GM21576 (cell line): ENCODE results near the gene IQCE.

Experiments used
- ATAC-seq: cut with Tn5 transposase; IDR thresholded peaks from one replicate; pipeline ENCODE4 v1.9.1; 2021; ENCODE audit warnings: mild to moderate bottlenecking, moderate library complexity; ENCODE audit not compliant: unreplicated experiment

The IQCE gene

DNA sequence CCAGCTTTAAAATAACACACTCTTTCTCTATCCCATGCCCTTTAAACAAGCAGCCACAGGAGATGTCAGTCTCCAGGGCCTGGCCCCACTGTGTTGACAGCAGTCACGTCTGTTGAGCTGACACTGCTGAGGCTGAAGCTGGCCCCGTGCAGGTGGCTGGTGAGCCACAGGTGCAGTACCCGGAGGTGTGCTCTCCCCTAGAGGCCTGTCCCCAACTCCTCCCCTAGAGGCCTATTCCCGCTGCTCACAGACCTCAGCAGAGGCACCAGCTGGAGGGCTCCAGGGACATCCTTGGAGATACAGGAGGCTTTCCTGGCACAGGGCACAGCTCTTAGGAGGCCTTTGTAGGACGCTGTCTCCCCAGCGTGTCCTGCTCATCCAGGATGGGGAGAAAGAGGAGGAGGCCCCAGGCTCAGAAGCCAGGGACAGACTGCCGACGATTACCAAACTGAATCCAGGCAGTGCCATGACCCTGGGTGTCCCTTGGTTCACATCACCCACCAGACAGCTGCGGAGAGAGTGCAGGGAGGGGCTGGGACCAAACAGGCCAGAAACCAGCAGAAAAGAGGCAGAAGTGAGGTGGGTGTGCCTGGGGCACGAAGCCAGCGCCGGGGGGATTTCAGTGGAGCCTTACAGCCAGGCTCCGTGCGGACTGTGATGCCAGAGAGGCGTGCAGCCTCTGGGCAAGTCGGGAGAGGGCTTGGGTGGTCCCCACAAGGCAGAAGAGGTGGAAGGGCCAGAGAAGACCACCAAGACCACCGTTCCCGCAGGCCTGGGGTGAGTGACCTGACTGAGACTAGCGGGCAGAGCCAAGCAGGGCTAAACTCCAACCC is 54.5 kb downstream of the IQCE start:
- no peak for ATAC-seq

DNA sequence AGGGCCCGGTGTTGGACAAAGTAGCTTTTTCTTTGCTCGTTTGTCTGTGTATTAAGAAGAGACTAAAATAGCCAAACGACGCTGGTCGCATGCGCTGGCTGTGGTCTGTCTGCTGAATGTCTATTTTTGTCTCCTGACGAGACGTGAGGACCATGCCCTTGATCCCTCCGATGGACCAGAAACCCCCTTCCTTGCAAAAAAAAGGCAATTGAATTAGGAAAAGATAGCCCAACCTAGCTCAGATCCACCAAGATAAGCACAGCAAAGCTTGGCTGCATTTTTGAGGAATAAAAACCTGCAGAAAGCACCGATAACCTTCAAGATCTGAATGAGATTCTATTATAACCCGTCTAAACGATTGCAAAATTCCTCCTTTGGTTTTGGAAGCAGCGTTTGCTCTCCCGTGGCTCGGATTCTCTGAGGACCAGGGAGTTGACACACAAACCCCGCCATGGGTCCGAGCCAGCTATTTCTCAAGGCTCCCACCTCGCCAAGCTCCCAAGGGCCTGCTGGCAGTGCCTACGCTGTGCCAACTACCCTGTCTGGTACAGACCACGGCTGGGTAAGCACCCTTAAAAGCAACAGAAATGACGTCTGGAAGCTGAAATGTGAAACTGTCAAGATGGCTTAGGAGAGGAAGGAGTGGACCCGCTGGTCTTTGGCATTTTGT is 55.3 kb downstream of the IQCE start:
- no peak for ATAC-seq

DNA sequence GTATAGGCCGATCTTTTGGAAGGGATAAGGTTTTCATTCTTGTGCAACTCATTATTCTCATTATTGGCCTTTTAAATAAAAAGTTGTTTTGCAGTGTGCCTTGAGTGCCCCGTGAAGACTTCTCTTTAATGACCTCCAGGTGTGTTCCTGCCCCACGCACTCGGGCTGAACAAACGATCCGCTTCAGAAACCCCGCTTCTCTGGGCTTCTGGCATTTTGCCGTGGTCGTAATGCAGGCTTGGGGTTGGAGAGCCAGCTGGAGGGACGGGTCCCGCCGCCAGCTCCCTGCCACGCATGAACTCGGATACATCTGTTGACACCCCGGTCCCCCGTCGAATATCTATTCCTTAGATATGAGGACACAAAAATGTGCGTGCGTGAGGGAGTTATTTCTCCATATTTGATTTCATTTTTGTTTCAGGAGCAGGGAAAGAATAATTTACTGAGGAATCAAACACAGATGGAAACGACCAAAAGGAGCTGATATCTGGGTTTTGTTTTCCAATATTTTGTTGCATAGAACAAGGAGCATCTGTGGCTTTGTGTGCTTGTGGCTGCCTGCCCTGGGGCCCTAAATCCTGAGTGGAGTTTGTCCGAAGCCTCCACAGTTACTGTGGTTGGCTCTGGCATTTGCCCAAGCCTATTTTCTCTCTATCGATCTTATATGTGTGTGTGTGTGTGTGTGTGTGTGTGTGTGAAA is 56.0 kb downstream of the IQCE start:
- no peak for ATAC-seq

DNA sequence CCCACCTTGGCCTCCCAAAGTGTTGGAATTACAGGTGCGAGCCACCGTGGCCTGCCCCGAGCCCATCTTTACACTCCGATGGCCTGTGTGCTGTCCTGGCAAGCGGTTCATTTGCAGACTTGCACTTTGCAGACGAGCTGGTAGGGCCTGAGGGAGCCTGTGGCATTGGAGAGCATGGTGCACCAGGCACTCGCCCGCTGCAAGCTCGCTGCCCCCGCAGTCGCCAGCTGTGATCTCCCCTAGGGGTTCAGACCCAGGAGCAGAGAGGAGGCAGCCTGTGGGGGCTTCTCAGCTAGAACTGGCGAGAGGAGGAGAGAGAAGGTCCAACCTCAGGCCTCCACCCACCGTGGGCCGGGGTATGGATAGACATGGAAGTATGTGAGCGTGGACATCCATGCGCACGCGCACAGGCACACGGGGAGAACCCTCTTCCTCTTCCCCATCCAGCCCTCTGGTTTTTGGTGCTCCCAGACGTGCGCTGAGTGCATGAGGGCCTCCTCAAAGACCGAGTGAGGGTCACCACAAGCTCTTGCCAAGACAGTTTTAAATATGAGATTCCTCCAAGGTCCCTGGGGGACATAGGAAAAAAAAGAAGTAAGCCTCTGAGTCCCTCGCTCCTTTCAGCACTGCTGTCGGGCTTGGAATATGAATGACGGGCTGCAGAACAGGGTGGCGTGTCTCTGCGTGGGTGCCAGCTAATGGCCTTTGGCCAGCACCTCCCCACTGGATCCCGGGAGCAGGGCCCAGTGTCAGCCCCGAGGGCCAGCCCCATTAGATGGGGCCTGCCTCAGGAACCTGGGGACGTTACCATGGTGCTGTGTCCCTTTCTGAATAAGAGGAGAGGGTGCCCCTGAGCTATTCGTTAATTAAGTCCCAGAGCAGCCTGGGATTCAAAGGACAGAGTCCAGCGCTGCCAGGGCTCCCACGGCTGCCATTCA is 57.9 kb downstream of the IQCE start:
- no peak for ATAC-seq

DNA sequence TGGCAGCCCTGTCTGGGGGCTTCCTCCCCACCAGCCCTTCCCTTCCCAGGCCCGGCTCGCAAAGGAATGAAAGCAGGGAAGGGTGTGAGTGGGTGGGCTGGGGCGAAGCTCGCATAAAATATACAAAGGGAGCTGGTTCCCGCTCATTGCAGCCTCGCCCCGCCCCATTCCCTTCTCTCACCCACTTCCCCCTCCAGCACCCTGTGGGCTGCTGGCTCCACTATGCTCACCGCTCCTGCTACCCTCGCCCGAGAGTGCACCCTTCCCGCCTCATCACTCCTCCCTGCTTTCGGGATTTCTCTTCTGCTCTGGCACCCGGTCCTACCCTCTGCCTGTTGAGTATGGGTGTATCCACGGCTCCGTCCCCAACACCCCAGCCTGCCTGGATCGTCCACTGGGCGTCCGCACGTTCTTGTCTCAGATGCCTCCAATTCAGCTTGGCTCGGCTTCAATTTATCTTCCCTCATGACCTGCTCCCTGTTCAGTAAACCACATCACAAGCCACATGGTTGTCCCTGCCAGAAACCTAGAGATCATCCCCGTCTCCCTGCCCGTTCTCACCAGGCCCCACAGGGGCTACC is 58.6 kb downstream of the IQCE start:
- no peak for ATAC-seq

DNA sequence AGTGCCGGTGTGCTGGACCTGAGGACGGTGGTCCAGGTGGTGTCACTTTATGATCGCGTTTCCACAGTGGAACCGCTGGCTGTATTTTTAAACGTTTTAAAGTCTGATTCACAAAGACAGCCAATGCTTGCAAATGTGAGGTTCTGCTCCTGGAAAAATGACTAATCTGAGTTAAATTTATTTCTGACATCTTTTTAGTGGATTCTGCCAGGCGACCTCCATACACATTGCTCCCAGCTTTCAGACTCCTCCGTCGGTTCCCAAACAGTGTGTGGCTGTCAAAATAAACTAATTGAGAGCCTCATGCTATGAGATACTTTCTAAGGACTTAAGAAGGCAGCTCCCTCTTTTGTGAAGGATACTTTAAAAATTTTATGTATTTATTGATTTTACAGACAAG is 60.3 kb downstream of the IQCE start:
- ATAC-seq = no peak

DNA sequence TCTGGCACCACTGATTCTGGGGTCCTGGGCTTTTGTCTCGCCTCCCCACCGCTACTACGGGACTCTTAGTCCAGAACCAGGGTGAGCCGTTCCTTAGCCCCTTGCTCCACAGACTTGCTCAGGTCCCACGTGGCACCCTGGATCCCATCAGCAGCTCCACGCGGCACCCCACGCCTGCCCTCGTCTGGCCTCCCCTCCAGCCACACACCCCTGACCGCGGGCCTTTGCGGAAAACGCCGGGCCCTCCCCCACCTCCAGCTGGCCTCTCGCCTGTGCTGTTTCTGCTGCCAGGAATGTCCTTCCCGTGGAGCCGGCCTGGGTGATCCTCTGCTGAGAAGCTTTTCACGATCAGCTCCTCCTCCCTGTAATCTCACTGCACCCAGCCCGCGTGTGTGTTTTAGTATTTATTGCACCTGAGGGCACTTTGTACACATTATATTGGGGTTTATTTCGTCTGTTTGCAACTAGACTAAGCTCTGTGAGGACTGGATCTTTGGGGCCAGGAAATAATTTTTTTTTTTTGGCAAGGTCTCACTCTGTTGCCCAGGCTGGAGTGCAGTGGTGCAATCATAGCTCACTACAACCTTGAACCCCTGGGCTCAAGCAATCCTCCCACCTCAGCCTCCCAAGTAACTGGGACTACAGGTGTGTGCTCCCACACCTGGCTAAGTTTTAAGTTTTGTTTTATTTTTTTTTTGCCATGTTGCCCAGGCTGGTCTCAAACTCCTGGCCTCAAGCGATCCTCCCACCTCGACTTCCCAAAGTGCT is 62.5 kb downstream of the IQCE start:
- ATAC-seq = no peak

DNA sequence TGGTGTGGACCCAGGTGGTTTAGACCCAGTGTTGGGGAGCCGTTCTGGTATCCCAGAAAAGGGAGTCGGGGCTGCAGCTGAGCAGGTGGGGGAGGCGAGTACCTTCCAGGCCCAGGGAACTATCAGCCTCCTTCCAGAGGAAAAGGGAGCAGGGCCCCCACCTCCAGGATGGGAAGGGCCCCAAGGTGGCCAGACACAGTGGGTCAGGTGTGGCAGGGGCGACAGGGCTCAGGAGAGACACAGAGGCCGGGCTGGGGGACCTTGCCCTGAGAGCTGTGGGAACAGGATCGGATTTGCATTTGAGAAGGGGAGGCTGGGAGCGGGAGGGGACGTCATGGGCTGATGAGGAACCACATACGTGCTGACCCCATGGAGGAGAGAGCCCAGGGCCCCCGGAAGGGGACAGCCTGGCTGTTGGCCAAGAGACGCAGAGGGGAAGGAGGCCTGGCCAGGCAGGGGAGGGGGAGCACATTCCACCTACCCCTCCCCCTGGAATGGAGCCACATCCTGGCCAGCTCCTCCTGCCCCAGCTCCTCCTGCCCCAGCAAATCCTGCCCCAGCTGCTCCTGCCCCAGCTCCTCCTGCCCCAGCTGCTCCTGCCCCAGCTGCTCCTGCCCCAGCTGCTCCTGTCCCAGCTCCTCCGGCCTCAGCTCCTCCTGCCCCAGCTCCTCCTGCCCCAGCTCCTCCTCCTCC is 63.3 kb downstream of the IQCE start:
- no peak for ATAC-seq

DNA sequence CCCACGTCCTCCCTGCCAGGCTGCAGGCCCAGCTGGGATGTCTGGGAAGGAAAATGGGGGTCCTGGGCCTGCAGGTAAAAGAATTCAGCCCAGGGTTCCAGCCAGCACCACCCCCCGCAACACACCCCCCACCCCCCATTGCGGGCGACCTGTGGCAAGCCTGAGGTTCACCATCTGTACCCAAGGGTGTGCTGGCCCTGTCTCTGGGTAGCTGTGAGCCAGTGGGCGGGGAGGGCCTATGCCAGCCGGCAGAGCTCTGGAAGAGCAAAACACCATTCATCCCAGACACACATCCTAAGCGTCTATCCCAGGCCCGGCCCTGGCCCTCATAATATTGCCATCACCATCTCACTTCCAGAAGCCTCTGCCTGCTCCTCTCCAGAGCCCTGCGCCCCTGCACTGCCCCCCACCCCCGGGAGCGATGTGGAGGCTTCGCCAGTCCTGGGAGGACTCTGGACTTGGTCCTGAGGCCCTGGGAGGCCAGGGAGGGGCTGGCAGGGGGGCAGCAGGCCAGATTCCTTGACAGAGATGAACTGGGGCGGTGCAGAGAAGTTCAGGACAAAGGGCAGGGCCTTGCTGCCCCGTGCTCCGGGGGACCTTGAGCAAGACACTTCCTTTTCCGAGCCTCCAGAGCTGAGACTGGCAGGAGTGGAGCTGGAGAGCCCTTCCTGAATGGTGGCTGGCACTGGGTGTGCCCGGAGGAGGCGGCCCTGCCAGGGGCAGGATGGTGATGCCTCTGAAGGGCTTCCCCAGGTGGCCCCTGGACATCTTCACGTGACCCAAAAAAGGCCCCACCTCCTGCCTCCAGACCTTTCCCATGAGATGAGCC is 64.3 kb downstream of the IQCE start:
- ATAC-seq = no peak

DNA sequence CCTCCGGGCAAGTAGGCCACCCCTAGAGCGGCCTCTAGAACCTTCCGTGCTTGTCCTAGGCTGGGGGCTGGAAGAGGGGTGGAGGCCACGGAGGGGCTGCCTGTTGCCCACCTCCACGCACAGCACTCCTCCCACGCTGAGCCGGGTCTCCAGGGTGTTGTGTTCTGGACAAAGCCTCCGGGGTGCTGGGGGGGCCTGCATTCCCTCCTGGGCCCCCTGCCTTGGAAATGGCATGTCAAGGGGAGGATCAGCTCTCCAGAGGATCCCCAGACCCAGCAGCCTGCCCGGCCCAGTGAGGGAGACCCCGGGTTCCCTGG is 64.9 kb downstream of the IQCE start:
- ATAC-seq = no peak

DNA sequence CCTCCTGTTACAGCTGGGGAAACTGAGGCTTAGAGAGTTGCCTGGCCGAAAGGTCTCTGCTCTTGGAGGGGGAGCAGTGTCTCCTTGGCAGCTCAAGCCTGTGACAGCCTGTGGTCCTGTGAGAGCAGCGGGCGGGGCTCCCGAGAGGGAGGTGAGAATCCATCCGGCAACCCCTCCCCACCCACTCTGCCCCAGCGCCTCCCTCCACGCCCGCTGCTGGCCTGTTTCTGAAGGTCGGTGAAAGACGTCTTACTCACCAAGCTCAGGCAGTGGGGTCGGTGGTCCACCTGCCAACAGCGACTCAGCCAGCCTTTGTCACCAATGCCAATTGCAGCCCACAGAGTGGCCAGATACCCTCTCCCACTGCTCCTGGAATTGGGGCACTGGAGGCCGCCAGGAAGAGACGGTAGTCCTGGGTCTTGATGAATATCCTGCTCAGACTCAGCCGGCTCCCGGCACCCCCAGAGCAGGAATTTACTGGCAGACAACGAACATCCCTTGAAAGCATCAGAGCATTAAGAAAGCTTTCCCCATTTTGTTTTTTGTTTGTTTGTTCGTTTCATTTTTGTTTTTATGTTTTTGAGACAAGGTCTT is 65.6 kb downstream of the IQCE start:
- ATAC-seq = no peak

DNA sequence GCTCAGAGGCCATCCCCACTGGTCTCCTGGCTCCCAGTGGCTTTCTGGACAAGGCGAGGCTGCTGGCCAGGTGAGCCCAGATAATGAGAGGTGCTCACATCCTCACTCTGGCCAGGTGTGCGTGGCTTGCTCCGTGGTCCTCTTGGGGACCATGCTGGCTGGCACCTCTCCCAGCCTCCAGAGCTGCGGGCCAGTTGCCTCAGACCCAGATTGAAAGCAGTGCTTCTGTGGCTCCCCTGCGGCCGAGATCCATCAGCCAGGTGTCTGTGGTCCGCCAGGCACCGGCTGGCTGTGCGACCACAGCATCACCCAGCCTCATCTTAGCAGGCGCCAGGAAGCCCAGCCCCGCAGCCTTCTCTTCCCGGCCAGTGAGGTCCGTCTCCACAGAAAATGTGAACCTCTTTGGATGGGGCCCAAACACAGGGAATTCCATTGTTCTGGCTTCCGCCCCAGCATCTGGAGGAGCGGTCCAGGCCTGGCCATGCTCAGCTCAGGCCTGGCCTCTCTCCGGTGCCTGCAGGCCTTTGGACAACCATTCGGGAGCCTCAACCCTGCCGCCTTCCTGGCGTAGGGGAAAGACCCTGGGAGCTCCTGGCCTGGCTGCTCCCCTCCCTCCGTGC is 67.8 kb downstream of the IQCE start:
- ATAC-seq = no peak

DNA sequence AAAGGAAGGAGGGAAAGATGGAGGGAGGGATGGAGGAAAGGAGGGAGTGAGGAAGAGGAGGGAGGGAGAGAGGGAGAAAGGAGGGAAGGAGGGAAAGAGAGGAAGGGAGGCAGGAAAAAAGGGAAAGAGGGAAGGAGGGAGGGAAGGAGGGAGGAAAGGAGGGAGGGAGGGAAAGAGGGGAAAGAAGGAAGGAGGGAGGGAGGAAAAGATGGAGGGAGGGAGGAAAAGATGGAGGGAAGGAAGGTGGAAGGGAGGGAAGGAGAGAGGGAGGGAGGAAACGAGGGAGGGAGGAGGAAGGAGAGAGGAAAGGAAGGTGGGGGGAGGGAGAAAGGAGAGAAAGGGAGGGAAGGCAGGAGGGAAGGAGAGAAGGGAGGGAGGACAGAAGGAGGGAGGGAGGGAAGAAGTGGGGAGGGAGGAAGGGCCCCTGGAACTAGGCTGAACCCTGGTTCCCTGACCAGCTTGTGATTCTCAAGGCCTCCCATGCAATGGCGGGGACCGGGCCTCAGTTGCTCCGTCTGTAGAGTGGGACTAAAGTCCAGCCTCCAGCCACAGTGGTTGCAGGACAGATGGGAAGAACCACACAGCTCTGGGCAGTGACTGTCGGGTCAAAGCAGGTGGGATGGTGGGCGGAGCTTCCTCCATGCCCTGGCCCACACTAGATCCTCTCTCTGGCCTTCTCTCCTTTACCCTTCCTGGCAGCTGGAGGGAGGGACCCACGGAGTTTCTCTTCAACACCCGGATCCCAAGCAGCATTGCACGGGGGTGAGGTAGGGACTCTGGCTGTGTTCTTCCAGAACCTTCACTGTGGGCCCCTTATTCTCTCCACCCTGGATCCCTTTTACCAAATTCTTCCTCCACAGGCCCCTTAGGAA is 68.7 kb downstream of the IQCE start:
- ATAC-seq = no peak

DNA sequence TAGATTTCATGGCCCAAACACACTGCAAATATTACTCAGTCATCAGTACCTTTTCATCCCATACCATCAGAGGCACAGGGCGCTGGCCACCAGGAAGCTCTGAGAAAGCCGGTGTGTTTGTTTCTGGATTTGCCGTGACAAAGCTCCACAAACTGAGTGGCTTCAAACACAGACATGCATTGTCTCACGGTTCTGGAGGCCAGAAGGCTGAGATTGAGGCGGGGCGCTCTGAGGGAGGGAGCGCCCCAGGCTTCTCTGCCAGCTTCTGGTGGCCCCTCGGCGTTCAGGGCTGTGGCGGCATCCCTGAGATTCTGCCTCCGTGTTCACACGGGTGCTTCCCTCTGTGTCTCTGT is 69.3 kb downstream of the IQCE start:
- ATAC-seq = no peak

DNA sequence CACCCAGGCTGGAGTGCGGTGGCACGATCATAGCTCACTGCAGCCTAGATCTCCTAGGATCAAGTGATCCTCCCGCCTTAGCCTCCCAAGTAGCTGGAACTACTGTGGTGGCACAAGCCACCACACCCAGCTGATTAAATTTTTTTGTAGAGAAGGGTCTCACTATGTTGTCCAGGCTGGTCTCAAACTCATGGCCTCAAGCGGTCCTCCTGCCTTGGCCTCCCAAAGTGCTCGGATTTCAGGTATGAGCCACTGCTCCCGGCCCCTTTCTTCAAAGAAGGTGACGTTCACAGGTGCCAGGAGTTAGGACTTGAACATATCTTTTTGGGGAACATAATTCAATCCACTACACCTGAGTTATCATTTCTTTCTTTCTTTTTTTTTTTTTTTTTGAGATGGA is 70.1 kb downstream of the IQCE start:
- ATAC-seq = no peak

DNA sequence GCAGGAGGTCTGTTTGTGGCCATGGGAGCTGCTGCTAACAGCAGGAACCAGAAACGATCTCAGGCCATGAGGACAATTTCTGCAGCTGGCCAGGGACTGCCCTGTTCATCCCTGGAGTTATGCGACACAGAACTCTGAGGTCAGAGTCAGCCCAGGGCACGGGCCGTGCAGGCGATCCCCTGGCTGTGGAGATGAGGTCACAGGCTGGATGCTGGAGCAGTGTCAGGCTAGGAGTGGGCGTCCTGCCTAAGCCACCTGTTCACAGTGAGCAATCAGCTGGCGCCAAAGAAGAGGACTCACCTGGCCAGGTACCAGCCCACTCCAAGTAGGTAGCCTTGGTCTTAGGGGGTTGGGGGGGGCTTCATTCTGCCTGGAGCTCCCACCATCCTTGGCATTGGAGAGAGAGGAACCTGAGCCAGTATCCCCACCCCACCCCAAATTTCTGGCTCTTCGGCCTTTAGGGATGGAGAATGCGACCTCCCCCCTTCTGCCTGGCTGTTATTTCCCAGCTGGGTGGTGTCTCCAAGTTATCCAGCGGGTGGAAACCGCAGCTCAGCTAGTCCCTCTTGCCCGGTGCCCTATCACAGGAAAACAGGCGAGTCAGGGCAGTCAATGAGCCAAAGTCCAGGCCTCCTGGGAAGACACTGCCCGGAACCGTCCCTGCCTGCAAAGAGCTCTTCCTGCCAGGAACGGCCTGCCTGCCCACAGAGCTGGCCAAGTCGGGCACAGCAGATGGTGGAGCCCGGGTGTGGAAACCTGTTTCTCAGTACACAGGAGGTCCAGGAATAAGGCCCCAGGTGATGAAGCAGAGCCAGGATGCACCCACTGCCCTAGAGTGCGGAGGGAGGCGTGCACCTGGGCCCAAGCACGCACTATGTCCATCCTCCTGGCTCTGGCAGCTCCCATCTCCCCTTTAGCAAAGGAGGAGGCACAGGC is 71.2 kb downstream of the IQCE start:
- ATAC-seq = no peak
